WERI-Rb-1 (cell line): ENCODE measurements around the gene PITPNM2.

ENCODE experiments used
- DNase-seq: peaks from one replicate; pipeline ENCODE4 v3.0.0-alpha.2; 2020
- H3K27ac ChIP-seq: fragments of 250-450 bp; sonication (Bioruptor Pico); 2 replicates; pipeline ENCODE4 v1.5.1; 2020; ENCODE audit warnings: mild to moderate bottlenecking, moderate library complexity
- H3K27me3 ChIP-seq: fragments of 250-450 bp; sonication (Bioruptor Pico); 2 replicates; pipeline ENCODE4 v1.5.1; 2021; ENCODE audit warnings: mild to moderate bottlenecking, low read depth, moderate library complexity; ENCODE audit not compliant: insufficient read depth, severe bottlenecking
- H3K36me3 ChIP-seq: fragments of 250-450 bp; sonication (Bioruptor Pico); 2 replicates; pipeline ENCODE4 v1.5.1; 2020; ENCODE audit warnings: mild to moderate bottlenecking, moderate library complexity
- H3K4me3 ChIP-seq: 2 replicates; pipeline ENCODE4 v1.5.1; 2011; ENCODE audit warnings: low read depth, mild to moderate bottlenecking, control low read depth, low read length
- H3K9me3 ChIP-seq: fragments of 250-450 bp; sonication (Bioruptor Pico); 2 replicates; pipeline ENCODE4 v1.5.1; 2021; ENCODE audit warnings: mild to moderate bottlenecking, moderate library complexity; ENCODE audit not compliant: severe bottlenecking
- CTCF ChIP-seq: IDR thresholded peaks from 2 replicates; pipeline ENCODE4 v1.5.1; 2011; ENCODE audit warnings: low read depth, mild to moderate bottlenecking, control low read depth, inconsistent platforms, low read length

PITPNM2 gene

GRCh38 chr12:123142921-123143735 lies 7.8 kb downstream of the PITPNM2 start:
- no peak for TF ChIP-seq CTCF
- DNase-seq, result peak; percentile 90
- Histone ChIP-seq H3K36me3 (no peaks in the 10 kb centered on the region), H3K9me3 (no peaks in the 10 kb centered on the region), H3K27ac (peak overlapping the region; percentile 93), H3K4me3 (peak overlapping the region; percentile 32), H3K27me3 (no peaks in the 10 kb centered on the region)

GRCh38 chr12:123142518-123142840 lies 8.4 kb downstream of the PITPNM2 start:
- no peaks in the 10 kb centered on the region for H3K9me3 ChIP-seq
- H3K4me3 ChIP-seq, result no peak overlapping the region
- peak overlapping the region; percentile 93 for H3K27ac ChIP-seq
- no peaks in the 10 kb centered on the region for H3K27me3 ChIP-seq
- no peak for DNase-seq
- TF ChIP-seq CTCF, result no peak
- no peaks in the 10 kb centered on the region for H3K36me3 ChIP-seq

GRCh38 chr12:123141615-123142517 lies 9.0 kb downstream of the PITPNM2 start:
- H3K27ac ChIP-seq, result peak overlapping the region; percentile 93
- H3K36me3 ChIP-seq, result no peaks in the 10 kb centered on the region
- no peak for TF ChIP-seq CTCF
- no peaks in the 10 kb centered on the region for H3K9me3 ChIP-seq
- DNase-seq, result peak; percentile 70
- H3K27me3 ChIP-seq, result no peaks in the 10 kb centered on the region
- no peak overlapping the region for H3K4me3 ChIP-seq

GRCh38 chr12:123140676-123141614 lies 9.9 kb downstream of the PITPNM2 start:
- Histone ChIP-seq H3K27ac (peak overlapping the region; percentile 93), H3K4me3 (no peak overlapping the region), H3K36me3 (no peaks in the 10 kb centered on the region; the same call in 1 of the 2 replicates), H3K27me3 (no peaks in the 10 kb centered on the region), H3K9me3 (no peaks in the 10 kb centered on the region)
- no peak for TF ChIP-seq CTCF
- DNase-seq, result no peak

- no peaks in the 10 kb centered on the region; the same call in 1 of the 2 replicates for H3K36me3 ChIP-seq
- DNase-seq, result peak; percentile 89
- TF ChIP-seq CTCF, result no peak
- H3K27me3 ChIP-seq, result no peaks in the 10 kb centered on the region
- no peaks in the 10 kb centered on the region for H3K9me3 ChIP-seq
- H3K4me3 ChIP-seq, result no peak overlapping the region; the same call in 1 of the 2 replicates
- H3K27ac ChIP-seq, result peak overlapping the region; percentile 93
Observed at GRCh38 chr12:123139926-123140675, 10.8 kb downstream of the PITPNM2 start.
